ENCODE data around the gene TBC1D2B.
A peak's percentile ranks its signal among the peaks of the same experiment; 100 is the strongest.

TBC1D2B gene

DNA sequence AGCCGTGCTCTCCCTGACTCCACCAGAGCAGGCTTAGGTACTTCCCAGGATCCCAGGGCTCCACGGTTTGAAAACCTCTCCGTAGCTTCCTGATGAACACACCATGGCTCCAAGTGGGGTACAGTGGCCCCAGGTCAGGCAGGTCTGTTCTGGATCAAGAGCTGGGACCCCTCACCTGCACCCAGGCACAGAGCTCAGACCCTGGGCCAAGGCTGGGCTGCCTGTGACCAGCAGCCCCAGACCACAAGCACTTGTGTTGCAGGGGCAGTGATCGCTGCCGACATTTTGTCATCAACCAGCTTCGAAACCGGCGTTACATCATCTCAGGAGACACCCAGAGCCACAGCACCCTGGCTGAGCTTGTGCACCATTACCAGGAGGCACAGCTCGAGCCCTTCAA lies 20.2 kb upstream of the TBC1D2B start:
- no peak for DNase-seq (ENCODE audit: low read depth)

DNA sequence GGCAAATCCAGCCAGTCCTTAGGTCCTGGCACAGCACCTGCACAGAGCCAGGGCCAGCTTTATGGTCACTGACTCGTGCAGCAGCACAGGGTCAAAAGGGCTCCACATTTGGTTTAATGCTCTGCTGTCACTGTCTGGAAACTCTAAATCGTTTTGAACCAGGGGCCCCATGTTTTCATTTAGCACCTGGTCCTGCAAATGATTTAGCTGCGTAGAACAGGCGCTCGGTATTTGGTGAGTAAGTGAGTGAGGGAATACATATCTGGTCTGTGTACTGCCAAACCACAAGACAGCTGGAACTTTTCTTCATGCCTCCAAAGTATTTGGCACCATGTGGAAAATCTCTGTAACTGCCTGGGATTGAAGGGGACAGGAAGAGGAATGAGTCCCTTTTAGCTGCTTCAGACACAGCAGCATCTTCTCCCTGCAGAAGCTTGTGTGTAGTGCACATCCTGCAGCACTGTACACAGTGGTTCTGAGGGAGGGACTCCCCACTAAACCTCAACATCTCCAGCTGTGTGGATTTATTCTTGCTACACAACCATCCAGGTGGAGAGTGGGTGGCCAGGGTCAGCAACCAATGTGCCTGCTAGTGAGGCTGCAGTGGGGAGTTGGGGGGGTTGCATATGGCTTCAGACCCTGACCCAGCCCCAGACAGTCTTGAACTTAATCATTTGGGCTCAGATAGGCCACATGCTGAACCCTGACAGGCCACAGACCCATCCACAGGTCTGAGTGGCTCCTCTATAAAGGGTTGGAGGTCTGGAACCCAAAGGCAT lies 15.9 kb upstream of the TBC1D2B start:
- no peak for DNase-seq (ENCODE audit: low read depth)

DNA sequence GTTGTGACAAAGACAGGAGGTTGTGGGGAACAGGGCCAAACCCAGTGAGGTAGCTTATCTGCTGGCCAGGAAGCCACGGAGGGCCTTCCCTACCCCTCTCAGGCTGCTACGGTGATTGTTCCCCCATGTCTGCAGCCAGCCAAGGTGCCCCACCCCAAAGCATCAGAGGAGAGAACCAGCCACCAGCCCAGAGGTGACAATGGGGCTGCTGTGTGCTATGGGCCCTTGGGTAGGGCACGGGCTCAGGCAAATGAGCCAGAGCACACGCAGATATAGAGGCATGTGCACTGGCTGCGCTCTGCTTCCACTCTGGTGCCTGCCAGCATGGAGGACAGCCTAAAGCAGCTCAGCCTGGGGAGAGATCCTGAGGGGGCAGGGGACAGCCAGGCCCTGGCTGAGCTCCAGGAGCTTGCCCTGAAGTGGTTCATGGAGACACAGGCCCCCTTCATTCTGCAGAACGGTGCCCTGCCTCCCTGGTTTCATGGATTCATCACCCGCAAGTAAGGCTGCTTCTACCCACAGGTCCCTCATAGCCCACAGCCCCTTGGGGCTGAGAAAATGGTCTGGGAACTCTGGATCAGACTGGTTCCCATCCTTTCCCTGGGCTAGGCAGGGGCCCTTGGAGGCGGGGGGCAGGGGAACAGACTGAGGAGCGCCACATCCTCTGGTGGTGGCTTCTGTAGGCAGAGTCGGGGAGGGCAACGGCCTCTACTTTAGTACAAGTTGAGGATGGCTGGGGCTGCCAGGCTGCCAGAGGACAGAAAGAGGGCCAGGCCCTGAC lies 14.9 kb upstream of the TBC1D2B start, which contains the start of gene SH2D7:
Gene SH2D7 (plus strand): TSS at position 301 of the 781 bp plus-strand sequence. CDS start 24 bp downstream, at position 325.
- no peak for DNase-seq (ENCODE audit: low read depth)

DNA sequence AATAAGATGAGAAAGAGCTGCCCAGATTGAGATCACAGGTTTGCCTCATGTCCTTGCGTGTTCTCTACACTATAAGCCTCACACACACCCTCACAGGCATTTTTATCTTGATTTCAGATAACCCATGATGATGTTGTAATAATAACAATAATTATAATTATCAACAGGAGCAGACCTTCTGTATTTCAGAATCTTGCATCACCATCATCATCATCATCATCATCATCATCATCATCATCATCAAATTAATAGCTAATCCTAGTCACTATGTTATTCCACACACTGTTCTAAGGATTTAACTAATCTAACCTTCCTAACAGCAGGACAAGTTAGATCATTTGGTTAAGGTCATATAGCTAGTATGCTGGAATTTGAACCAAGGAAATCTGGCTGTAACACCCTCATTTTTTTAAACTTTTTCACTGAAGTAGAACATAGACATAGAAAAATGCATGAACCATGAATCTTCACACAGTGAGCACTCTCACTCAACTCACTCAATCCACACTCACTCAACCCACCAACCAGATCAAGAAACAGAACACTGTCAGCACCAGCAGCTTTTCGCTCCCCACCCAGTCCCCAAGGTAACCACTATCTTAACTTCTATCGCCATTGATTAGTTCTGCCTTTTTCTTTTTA lies 13.0 kb upstream of the TBC1D2B start:
- DNase-seq (ENCODE audit: low read depth), result no peak

DNA sequence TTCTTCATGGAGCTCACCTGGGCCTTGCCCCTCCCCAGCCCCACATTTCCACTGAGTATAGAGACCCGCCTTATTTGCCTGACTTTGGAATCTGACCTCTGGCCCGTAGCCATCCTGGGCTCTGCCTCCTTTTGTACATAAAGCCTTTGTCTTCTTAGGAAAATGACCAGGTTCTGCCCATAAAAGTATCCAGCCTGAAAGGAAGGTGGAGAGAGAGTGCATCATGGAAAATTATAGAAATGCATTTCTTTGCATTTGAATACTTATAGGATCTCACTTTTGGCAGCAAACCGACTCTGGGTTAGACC lies 11.2 kb upstream of the TBC1D2B start:
- DNase-seq (ENCODE audit: low read depth), result no peak

DNA sequence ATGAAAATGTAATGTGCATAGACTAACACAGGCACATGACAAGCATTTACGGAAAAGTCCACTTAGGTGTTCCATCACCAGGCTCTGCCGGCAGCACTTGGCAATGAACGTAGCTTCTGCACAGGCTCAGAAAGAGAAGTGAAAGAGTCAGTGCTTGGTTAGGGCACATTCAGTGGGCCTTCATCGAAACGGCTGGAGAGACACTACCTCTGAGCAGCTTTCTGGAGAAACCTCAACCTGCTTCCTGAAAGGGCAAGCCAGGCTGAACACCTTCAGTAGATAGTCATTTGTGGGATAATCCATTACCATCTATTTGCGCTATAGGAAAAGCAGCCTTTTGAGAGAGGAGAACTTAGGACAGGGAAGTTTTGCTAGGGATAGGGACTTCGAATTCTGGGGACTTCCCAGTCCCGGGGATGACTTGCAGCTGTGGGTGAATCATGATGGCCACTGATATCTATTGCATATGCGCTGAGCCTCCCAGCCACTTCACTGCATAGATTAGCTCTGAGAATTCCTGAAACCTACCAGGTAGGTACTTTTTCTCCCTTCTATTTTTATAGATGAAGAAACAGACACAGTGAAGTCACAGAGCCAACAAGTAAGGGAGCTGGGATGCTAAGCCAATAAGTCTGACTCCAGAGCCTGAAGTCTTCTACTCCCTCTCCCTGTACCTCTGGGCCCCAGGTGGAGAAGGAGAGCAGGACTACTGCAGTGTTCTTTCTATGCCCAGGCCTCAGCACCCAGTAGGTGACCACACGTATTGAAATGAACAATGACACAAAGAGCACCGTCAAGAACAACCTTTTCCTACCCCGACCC lies 10.7 kb upstream of the TBC1D2B start:
- DNase-seq (ENCODE audit: low read depth), result no peak

DNA sequence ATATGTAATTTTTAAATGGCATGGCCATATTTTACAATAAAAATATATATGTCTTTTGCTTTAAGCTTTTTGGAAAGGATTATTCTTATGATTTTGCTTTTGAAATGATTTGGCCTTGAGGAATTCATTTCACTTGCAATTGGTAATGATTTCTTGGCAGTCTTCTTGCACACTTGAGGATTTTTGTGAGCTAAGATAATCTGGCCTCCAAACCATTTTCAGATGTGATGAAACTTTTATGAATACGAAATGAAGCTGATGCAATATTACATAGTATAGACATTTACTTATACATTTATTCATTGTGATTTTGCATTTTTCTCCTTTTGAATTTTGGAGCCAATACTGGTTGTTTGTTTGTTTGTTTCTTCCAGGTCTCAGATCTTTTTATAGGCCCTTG lies 8.4 kb upstream of the TBC1D2B start:
- DNase-seq (ENCODE audit: low read depth), result peak; percentile 82

DNA sequence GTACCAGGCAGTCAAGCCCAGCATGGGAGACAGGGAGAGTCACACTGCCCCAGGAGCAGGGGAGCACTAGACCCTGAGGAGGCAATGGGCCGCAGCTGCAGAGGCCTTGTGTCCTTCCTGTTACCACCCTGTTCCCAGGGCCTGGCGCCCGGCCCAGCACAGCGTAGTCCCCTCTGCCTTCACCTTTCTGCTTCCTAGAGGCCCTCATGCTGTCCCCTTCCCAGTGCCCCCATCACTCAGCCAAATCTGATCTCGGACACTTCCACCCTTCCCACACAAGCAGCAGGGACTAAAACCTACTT lies 6.9 kb upstream of the TBC1D2B start:
- no peak for DNase-seq (ENCODE audit: low read depth)

DNA sequence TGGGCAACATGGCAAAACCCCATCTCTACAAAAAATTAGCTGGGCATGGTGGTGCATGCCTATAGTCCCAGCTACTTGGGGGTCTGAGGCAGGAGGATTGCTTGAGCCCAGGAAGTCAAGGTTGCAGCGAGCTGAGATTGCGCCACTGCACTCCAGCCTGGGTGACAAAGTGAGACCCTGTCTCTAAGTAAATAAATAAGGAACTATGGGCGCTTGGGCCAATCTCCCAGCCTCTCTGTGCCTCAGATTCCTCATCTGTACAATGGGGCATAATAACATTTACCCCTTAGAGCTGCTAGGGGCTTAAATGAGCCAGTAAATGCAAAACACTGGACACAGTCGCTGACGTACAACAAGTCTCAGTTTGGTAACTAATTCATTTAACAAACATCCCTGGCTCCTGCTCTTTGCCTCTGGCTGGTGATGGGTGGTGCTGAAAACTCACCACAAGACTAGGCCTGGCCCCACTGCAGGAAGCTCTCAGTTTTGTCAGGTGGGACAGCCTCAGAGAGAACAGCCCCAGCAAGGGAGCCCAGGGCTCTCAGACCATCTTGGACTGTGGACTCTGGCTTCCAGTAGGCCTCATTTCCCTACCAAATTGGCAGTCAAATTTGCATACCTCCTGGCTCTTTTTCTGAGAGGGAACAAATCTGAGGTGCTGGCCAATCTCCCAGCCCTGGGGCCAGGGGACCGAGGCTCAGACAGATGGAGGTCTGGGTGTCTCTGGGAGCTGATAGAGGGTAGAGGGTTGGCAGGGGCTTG lies 6.4 kb upstream of the TBC1D2B start:
- no peak for DNase-seq (ENCODE audit: low read depth)

DNA sequence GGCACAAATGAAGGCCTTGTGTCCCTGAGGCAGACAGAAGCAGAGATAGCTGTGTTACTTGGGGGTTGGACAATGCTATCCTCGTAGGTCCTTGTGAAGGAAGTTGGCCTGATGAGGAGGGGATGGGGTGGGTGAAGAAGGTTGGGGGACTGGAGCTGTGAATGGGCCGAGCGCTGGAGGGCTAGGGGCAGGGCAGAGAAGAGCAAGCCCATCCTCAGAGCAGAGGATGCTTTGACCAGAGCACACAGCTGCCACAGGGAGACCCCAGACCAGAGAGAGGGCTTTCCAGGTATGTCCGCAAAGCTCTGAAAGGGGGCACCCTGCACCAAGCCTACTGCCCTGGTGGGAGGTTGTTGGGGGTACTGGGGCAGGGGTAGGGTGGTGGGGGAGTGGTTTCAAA lies 5.7 kb upstream of the TBC1D2B start:
- DNase-seq (ENCODE audit: low read depth), result no peak

DNA sequence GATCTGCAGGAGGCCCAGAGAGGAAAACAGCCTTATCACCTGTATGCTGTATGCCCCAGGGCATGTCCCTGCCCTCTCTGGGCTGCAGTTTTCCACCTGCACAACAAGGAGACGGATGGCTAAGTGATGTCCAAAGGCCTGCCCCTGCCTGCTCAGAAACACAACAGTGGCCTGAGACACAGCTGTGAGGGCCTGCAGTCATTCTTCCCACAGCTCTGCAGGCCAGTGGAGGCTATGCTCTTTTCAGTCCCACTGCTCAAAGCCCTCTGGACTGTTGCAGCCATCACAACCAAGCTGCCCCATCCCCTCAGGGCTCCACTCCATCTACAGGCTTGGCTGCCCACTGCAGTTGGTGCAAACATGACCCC lies 5.2 kb upstream of the TBC1D2B start:
- DNase-seq (ENCODE audit: low read depth), result no peak

DNA sequence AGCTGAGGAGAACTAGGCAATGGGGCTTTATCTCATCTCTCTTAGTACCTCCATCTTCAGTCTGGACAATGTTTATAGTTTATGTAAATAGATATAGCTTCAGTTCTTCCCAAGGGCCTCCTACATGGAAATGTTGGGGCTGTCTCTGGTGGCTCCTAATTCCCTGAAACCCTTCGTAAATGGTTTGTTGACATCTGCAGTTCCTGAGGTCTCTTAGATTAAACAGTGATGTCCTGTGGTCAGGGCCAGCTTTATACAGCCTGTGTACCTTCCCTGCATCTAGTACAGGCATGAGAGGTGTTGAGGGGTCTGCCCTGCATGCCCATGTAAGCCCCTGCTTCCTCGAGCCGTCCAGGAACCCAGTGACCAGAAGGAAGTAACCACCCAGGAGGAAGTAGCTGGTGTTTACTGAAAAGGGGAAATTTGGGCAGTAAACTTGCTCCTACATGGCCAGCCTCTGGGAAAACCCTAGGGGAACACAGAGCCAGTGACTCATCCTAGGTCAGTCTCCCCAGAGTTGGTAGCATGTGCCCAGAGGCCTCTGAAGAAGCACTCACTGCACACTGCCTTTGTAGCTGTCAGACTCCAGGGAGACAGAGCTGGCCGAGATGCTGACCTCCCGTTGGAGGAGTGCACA lies 4.7 kb upstream of the TBC1D2B start:
- DNase-seq (ENCODE audit: low read depth), result no peak

DNA sequence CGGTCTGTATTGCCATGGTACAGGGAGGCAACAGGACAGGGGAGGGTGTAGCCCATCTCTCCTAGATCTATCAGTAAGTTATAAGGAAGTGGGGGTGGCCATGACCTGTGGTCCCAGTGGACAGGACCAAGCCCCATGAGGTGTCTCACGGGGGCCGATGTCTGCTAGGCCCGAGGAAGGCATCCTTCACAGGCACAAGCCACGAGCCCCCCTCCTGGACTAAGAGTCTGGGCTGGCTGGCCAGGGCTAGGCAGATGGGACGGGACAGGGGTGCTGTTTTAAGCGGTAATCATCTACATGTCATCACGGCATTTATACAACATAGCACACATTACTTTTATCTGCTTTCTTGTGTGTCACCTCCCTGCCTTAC lies 2.6 kb upstream of the TBC1D2B start:
- DNase-seq (ENCODE audit: low read depth), result no peak

DNA sequence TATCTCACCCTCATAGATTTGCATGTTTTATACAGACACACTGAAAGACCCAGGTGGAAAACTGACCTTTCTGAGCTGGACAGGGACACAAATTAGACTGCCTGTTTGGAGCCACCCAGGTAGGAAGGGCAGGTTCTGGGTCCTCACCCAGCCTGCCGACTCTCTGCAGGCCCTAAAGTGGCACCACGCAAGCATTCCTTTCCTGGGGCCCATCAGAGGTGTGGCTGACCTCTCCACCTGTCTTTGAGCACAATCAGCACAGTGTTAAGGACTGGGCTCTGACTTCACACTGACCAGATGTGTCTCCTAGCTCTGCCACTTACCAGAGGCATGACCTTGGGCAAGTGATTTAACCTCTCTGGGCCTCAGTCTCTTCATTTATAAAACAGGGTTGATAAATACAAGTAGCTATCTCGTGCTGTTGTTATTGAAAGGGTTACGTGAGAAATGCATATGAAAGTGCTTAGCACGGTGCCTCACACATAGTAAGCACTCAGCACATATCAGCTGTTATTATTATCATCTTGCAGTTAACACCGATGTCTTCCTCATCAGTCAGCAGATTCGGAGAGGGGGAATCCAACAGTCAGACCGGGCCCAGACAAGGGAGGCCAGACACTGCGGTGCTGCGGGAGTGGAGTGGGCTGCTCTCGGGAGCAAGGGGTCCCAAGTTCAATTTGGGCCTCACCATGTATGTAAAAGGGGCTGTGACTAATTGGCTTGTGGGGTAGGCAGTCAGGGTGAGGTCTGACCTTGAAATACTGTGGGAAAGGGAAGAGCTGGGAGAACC lies 2.0 kb upstream of the TBC1D2B start:
- no peak for DNase-seq (ENCODE audit: low read depth)

DNA sequence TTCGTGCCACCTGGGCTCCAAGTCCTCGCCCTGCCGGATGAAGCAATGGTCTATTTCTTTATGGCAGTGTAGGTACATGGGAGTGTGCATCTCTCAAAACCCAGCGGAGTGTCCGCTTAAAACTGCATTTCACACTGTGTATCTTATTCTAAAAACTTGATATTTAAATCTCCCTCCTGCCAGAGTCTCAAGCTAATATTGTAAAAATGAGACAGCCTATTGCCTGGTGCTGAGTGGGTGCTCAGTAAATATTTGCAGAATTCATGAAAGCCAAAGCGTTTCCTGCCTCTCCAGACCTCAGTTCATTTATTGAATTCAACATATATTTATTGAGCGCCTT lies 330 bp upstream of the TBC1D2B start:
- no peak for DNase-seq (ENCODE audit: low read depth)

DNA sequence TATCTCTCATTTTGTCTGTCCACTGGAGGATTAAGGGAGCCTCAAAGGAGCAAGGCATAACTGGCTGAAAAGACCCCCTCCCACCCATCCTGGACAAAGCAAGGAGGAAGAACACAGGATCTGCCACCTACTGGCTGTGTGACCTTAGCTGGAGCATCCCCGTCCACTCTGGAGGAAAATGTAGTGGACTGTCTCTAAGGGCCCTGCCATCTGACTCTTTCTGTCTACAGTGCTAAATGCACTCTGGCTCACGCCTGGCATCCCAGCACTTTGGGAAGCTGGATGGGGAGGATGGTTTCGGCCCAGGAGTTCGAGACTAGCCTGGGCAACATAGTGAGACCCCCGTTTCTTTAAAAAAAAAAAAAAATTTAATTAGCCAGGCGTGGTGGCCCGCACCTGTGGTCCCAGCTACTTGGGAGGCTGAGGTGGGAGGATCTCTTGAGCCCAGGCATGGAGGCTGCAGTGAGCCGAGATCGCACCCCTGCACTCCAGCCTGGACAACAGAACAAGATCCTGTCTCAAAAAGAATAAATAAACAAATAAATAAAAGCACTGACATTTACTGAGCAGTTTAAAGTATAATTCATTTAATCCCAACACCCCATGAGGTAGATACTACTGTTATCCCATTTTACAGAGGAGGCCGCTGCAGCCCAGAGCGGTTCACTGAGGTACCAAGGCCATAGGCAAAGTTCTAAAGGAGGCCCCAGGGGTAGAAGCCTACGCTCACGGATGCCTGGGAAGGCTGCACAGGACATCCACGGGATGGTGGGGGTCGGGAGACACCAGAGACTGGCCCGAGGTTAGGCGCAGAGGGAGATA lies 1.1 kb downstream of the TBC1D2B start:
- DNase-seq (ENCODE audit: low read depth), result no peak

DNA sequence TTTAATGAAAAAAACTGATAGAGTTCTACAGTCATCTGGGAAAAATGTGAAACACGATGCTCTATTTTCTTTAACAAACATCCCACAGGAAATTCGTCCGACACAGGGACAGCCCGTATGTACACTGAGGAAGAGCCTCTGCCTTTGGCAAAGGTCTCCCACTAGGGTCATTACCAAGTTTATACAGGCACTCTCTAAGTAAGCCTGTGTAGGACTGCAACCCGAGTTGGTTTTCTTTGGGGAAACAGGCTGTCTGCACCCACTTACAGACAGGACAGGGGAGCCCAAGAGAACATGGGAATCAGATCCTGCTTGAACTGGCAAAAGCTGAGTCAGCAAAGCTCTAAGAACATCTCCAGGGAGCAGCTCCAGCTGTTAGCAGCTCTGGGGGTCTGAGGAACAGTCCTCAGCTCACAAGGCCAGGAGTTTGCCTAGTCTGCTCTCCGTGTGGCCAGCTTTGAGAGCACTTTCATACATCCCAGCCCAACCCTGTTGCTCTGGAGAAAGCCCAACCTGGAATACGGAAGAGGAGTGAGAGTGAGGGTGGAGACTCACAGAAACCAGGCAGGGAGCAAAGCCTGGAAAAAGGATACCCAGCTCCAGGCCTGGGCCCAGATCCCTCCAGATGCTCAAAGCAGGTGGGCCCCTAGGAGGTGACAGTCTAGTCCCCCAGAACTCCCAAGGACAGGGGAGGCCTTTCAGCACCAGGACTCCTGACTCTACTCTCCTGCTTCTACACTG lies 1.9 kb downstream of the TBC1D2B start:
- DNase-seq (ENCODE audit: low read depth), result peak; percentile 80

DNA sequence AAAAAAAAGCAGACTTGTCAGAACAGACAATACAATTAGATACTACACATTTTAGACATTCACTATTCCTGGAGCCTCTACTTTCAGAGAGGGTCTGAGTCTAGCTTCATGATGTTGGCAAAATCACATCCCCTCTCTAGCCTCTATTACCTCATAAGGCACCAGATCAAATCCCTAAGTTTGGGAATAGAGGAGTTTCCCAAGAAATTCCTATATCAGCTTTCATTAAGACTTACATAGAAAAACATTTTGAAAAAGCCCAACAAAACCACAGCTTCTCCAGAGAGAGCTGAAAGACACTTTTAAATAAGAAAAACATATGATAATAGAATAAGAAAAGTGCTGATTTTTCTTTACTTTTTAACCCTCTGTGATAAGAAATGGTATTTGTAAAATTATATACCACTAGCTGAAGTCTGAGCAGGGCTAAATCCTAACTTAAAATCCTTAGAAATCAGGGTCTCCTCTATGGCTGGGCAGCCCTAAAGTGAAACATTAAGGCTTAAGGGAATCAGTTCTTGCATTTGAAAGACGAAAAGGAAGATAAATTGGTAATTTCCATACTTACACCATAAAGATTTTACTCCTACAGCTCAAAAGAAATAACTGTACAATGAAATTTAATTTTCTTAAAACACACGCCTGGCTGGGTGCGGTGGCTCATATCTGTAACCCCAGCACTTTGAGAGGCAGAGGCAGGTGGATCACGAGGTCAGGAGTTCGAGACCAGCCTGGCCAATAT lies 4.3 kb downstream of the TBC1D2B start:
- DNase-seq (ENCODE audit: low read depth), result no peak
